ENCODE measurements around the gene BCL11A.

DNA sequence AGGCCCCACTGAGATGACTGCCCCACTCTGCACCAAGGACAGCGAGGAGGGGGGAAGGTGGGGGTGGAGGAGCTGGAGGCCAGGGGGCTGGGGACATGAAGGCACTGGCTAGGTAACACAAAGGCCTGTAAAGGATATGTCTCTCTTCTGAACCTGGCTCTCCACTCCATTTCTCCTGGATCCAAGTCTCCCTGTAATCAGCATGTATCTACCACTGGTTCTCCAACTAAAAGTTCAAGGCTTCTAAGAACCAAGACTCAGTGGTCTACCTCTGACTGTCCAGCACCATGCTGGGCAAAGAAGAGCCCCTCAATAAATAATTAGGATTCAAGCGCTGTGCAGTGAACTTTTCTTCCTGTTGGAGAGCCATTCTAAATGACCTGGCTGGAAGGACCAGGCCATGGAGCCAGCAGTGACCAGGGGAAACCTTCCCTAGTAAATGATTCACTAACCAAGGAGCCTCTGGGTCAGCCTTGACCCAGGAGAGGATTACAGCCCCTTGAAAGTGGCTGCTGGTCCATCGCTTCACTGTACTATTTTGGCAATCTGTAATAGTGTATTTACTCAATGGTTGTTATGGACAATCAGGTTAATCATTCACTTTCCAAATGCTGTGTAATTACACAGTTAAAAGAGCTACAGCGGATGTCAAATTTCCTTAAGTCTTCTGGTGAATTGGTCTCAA lies 73.2 kb downstream of the BCL11A start:
- TF ChIP-seq, protein P1, sequence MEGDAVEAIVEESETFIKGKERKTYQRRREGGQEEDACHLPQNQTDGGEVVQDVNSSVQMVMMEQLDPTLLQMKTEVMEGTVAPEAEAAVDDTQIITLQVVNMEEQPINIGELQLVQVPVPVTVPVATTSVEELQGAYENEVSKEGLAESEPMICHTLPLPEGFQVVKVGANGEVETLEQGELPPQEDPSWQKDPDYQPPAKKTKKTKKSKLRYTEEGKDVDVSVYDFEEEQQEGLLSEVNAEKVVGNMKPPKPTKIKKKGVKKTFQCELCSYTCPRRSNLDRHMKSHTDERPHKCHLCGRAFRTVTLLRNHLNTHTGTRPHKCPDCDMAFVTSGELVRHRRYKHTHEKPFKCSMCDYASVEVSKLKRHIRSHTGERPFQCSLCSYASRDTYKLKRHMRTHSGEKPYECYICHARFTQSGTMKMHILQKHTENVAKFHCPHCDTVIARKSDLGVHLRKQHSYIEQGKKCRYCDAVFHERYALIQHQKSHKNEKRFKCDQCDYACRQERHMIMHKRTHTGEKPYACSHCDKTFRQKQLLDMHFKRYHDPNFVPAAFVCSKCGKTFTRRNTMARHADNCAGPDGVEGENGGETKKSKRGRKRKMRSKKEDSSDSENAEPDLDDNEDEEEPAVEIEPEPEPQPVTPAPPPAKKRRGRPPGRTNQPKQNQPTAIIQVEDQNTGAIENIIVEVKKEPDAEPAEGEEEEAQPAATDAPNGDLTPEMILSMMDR (IDR thresholded peaks at IDR 0.05; ENCODE audit: low read depth, low read length, poor library complexity, severe bottlenecking): no peak
- no peak for TF ChIP-seq EZH2phosphoT487 (IDR thresholded peaks at IDR 0.05; ENCODE audit: borderline replicate concordance, low read length)

Measured in DOHH2 (cell line).